Kidney (tissue), 14 donors: ENCODE measurements around the gene PFDN2. TPM values are rescaled to one million over a fixed set of nuclear protein-coding genes. Genes with fewer than 3 reads are reported as not detected.

Source experiments
- DNase-seq, 5 donors: peaks; one replicate each; pipeline ENCODE4 v3.0.0-alpha.2; 2013 to 2020
- FAIRE-seq: peaks from 2 replicates; lab custom pipeline; 2012; peaks lifted over from hg19 to GRCh38; lab: Jason Lieb, UNC
- H3K27ac ChIP-seq, 2 donors: one replicate each; pipeline ENCODE4 v1.7.0; 2013; ENCODE audit warnings: low read depth in 2 of 2, low read length in 2 of 2, inconsistent platforms in 1 of 2
- H3K27me3 ChIP-seq: one replicate; pipeline ENCODE4 v1.7.1; 2013; ENCODE audit warnings: low read length, inconsistent platforms; ENCODE audit not compliant: control insufficient read depth, insufficient read depth
- H3K36me3 ChIP-seq, 3 donors: one replicate each; pipeline versions ENCODE4 v1.7.0 to v1.7.1; 2013; ENCODE audit warnings: low read length in 3 of 3, control low read depth in 1 of 3, inconsistent platforms in 1 of 3; ENCODE audit not compliant: insufficient read depth in 3 of 3, control insufficient read depth in 2 of 3
- H3K4me1 ChIP-seq, 3 donors: one replicate each; pipeline versions ENCODE4 v1.7.0 to v1.7.1; 2013; ENCODE audit warnings: low read length in 3 of 3, inconsistent platforms in 1 of 3, low read depth in 1 of 3; ENCODE audit not compliant: control insufficient read depth in 2 of 3, insufficient read depth in 2 of 3
- H3K4me3 ChIP-seq, 3 donors: one replicate each; pipeline versions ENCODE4 v1.7.0 to v1.8.1; 2013; ENCODE audit warnings: low read length in 3 of 3, control low read depth in 1 of 3, inconsistent platforms in 1 of 3
- H3K9ac ChIP-seq, 3 donors: one replicate each; pipeline versions ENCODE4 v1.7.0 to v1.7.1; 2013; ENCODE audit warnings: low read length in 3 of 3, control low read depth in 1 of 3, inconsistent platforms in 1 of 3
- H3K9me3 ChIP-seq, 3 donors: one replicate each; pipeline versions ENCODE4 v1.7.0 to v1.7.1; 2013; ENCODE audit warnings: low read length in 3 of 3, control low read depth in 1 of 3, inconsistent platforms in 1 of 3; ENCODE audit not compliant: control insufficient read depth in 2 of 3, insufficient read depth in 1 of 3
- intact Hi-C: fragments of 100-400 bp; cut with DNase I; formaldehyde crosslinking; loops from one replicate; pipeline ENCODE4 v1.11.1; 2022
- polyA plus RNA-seq: library from polyadenylated mRNA; stranded (reverse); fragments of 350-450 nt; fragmentation: Illumina TruSeq; extraction: RNeasy Lipid Tissue Mini Kit (QIAGEN cat#74804); gene quantifications from one replicate; pipeline ENCODE4 v1.2.3, GENCODE V29; 2014; ENCODE audit warnings: low read depth, low replicate concordance; ENCODE audit not compliant: insufficient read depth
- total RNA-seq: library from RNA; stranded (reverse); fragmentation: NEBNext Ultra II Directional; extraction: Animal tissue kit (Norgen Biotek cat#: 25700); gene quantifications from one replicate; pipeline ENCODE4 v1.2.1, GENCODE V29; 2021
- TF ChIP-seq, protein P1 (sequence below): IDR thresholded peaks from 3 replicates; pipeline ENCODE4 v1.5.1; 2012; ENCODE audit warnings: mild to moderate bottlenecking, moderate library complexity, borderline replicate concordance; ENCODE audit not compliant: insufficient read depth; ENCODE audit errors: extremely low read depth
- donor health status: control.
- donor health status: control.
- donor health status: control.
- donor health status: control.
- donor health status: control.
- donor health status: DM: yes; HTN: yes; CAD: no.
- donor health status: Normal renal cell carcinoma (clear cell type).

PFDN2 gene
- total and polyA plus RNA-seq, 2 donors from 2014 or later: 46.7 to 149 TPM

DNA sequence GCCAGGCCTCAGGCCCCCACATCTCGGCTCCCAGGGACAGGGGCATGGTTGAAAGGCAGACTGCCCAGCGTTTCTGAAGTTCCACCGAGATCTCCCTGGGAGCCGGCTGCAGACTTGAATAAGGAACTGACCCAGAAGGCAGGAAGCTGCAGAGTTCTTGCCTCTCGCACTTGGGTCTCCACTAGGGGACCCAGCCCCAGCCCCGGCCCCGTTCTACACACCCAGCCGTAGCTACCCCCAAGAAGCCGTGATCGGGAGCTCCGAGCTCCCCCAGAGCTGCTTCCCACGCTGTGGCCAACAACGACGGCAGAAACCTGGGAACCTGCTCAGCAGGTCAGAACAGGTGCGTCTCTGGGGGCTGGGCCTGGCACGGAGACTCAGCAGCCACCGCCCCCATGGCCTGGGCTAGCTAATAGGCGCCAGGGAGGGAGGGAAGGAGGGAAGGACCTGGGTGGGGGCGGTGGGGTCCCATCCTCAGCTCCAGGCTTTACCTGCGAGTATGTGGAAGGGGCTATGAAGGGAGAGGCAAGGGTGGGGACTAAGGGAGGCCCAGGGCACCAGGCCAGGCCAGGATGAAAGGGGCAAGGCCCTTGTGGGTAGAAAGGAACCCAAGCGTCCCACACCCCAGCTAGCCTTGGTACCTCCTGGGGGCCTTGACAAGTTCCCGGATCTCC, 28.4 kb downstream of the PFDN2 start, which contains the start of gene NECTIN4:
TSS of gene NECTIN4 (minus strand) at position 308 of the 674 bp plus-strand sequence. CDS start at position 46, 262 bp downstream.
- TF ChIP-seq, protein P1, sequence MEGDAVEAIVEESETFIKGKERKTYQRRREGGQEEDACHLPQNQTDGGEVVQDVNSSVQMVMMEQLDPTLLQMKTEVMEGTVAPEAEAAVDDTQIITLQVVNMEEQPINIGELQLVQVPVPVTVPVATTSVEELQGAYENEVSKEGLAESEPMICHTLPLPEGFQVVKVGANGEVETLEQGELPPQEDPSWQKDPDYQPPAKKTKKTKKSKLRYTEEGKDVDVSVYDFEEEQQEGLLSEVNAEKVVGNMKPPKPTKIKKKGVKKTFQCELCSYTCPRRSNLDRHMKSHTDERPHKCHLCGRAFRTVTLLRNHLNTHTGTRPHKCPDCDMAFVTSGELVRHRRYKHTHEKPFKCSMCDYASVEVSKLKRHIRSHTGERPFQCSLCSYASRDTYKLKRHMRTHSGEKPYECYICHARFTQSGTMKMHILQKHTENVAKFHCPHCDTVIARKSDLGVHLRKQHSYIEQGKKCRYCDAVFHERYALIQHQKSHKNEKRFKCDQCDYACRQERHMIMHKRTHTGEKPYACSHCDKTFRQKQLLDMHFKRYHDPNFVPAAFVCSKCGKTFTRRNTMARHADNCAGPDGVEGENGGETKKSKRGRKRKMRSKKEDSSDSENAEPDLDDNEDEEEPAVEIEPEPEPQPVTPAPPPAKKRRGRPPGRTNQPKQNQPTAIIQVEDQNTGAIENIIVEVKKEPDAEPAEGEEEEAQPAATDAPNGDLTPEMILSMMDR: no peak
- Histone ChIP-seq H3K4me1 (peaks cover 0 to 9% (median 4%) of the 10 kb centered on the region in 3 donors), H3K9ac (peak within 1 kb of the TSS in 2 of 3 donors; percentile 24 to 44), H3K27ac (peak within 1 kb of the TSS; percentile 69 to 72), H3K9me3 (no peaks in the 10 kb centered on the region), H3K4me3 (peak within 1 kb of the TSS in 2 of 3 donors; percentile 34 to 45), H3K27me3 (no peaks in the 10 kb centered on the region), H3K36me3 (no peaks in the 10 kb centered on the region)
- FAIRE-seq (no peak), DNase-seq (peak; percentile 61 to 89 (median 69))
- intact Hi-C loops: loop anchor here (5.0 kb wide), 1 partner anchor 87 kb away; no protein-coding TSS in a partner anchor

DNA sequence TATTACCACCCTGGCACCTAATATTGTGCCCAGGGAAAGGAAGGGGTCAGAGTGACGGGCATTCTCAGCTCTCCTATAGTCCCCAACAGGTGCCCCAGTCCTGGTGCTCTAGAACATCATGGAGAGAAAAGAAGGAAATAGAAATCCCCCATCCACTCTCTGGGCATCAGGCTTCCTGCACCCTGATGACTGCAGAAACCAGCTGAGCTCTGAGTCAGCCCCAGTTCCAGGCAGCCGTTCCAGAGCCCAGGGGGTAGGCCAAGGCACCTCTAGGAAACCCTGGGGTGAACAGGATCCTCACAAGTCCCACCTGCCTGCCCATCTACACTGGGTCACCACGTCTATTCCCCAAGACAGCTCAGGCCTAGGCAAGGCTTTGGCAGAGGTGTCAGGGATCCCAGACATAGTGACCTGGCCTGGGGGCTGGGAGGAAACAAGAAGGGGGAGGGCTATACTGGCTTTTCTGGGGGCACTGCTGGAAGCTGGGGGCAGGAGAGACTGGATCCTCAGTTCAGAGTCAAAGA, 29.2 kb downstream of the PFDN2 start:
- peak overlapping the region; percentile 69 to 72 for H3K27ac ChIP-seq
- TF ChIP-seq, protein P1: no peak
- H3K36me3 ChIP-seq: no peaks in the 10 kb centered on the region
- H3K9ac ChIP-seq: peak overlapping the region in 2 of 3 donors; percentile 24 to 44
- peaks cover 0 to 9% (median 7%) of the 10 kb centered on the region in 3 donors for H3K4me1 ChIP-seq
- no peak for DNase-seq
- H3K27me3 ChIP-seq: no peaks in the 10 kb centered on the region
- no peak for FAIRE-seq
- no peaks in the 10 kb centered on the region for H3K9me3 ChIP-seq
- intact Hi-C loops: loop anchor here (5.0 kb wide), 1 partner anchor 86 kb away; no protein-coding TSS in a partner anchor
- peak overlapping the region in 2 of 3 donors; percentile 34 to 45 for H3K4me3 ChIP-seq

DNA sequence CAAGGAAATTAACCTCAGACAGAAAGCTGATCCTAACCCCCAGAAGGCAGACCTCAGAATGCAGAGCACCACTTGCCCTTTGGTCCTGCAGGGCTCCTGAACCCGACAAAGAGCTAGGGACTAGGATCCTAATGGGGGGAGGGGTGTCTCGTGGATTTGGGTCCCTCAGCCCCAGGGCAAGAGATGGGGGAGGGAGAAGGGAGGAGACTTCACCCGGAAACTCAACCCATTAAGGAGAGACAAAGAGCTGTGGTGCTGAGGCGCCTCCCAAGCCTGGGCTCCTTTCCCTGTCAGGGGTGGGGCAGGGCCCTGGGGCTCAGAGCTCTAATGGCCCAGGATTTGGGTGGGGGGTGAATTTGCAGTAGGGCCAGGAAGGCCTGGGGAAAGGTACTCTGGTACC, 31.4 kb downstream of the PFDN2 start:
- Histone ChIP-seq H3K36me3 (no peaks in the 10 kb centered on the region), H3K9me3 (no peaks in the 10 kb centered on the region), H3K4me1 (peaks cover 0 to 9% (median 7%) of the 10 kb centered on the region in 3 donors), H3K27me3 (no peaks in the 10 kb centered on the region), H3K9ac (no peak overlapping the region), H3K4me3 (no peak overlapping the region), H3K27ac (no peak overlapping the region)
- no peak for FAIRE-seq
- no peak for DNase-seq
- TF ChIP-seq, protein P1: no peak
- intact Hi-C loops: loop anchor here (5.0 kb wide), 1 partner anchor 84 kb away; no protein-coding TSS in a partner anchor
